KMS-11 (cell line): ENCODE results near the gene ZNF106.

ENCODE experiments used
- H2AFZ ChIP-seq: fragments of 200-600 bp; sonication (generic); 2 replicates; pipeline ENCODE4 v1.6.1; 2016; ENCODE audit warnings: antibody characterized with exemption, mixed run types, low read depth
- H3K27ac ChIP-seq: fragments of 200-600 bp; sonication (generic); 2 replicates; pipeline ENCODE4 v1.6.1; 2016; ENCODE audit warnings: mild to moderate bottlenecking, mixed run types
- H3K27me3 ChIP-seq: fragments of 200-600 bp; sonication (generic); 2 replicates; pipeline ENCODE4 v1.6.1; 2017; ENCODE audit warnings: mild to moderate bottlenecking, low read depth, mixed run types, moderate library complexity; ENCODE audit not compliant: insufficient read depth
- H3K36me3 ChIP-seq: fragments of 200-600 bp; sonication (generic); 2 replicates; pipeline ENCODE4 v1.6.1; 2017; ENCODE audit warnings: mild to moderate bottlenecking, mixed run types; ENCODE audit not compliant: insufficient read depth
- H3K4me1 ChIP-seq: fragments of 200-600 bp; sonication (generic); 2 replicates; pipeline ENCODE4 v1.6.1; 2016; ENCODE audit warnings: mild to moderate bottlenecking, low read depth, mixed run types; ENCODE audit not compliant: poor library complexity, severe bottlenecking
- H3K4me2 ChIP-seq: fragments of 200-600 bp; sonication (generic); 2 replicates; pipeline ENCODE4 v1.7.0; 2016; ENCODE audit warnings: mild to moderate bottlenecking, mixed run types
- H3K4me3 ChIP-seq: fragments of 200-600 bp; sonication (generic); IDR thresholded peaks from 2 replicates; pipeline ENCODE4 v1.6.1; 2017; ENCODE audit warnings: low read depth, low read length, mixed read lengths; ENCODE audit not compliant: insufficient read depth
- H3K79me2 ChIP-seq: fragments of 200-600 bp; sonication (generic); 2 replicates; pipeline ENCODE4 v1.6.1; 2016; ENCODE audit warnings: low read depth, mixed run types; ENCODE audit not compliant: insufficient read depth
- H3K9ac ChIP-seq: fragments of 200-600 bp; sonication (generic); 2 replicates; pipeline ENCODE4 v1.6.1; 2016; ENCODE audit warnings: mild to moderate bottlenecking, mixed run types
- H4K20me1 ChIP-seq: fragments of 200-600 bp; sonication (generic); 2 replicates; pipeline ENCODE4 v1.6.1; 2016; ENCODE audit warnings: mild to moderate bottlenecking, mixed run types; ENCODE audit not compliant: insufficient read depth
- CTCF ChIP-seq: fragments of 200-600 bp; sonication (generic); conservative IDR thresholded peaks from 2 replicates; pipeline ENCODE4 v1.6.1; 2017; ENCODE audit warnings: low read depth, mild to moderate bottlenecking, antibody characterized with exemption, low read length, moderate library complexity, mixed read lengths

ZNF106 gene

GRCh38 chr15:42457445-42458442 is 33.2 kb downstream of the ZNF106 start:
- Histone ChIP-seq H3K4me1 (peaks cover 10% of the 10 kb centered on the region), H3K9ac (no peak overlapping the region), H3K27me3 (no peaks in the 10 kb centered on the region), H4K20me1 (no peaks in the 10 kb centered on the region), H2AFZ (no peak overlapping the region), H3K4me2 (no peak overlapping the region), H3K36me3 (no peaks in the 10 kb centered on the region), H3K79me2 (no peaks in the 10 kb centered on the region), H3K27ac (no peak overlapping the region; the same call in 1 of the 2 replicates), H3K4me3 (no peak overlapping the region)
- TF ChIP-seq CTCF, result no peak

GRCh38 chr15:42456971-42457370 is 34.0 kb downstream of the ZNF106 start:
- TF ChIP-seq CTCF, result no peak
- no peaks in the 10 kb centered on the region for H4K20me1 ChIP-seq
- H3K79me2 ChIP-seq, result no peaks in the 10 kb centered on the region
- H3K4me3 ChIP-seq, result no peak overlapping the region
- no peak overlapping the region for H3K4me2 ChIP-seq
- H2AFZ ChIP-seq, result no peak overlapping the region
- no peak overlapping the region for H3K27ac ChIP-seq
- H3K27me3 ChIP-seq, result no peaks in the 10 kb centered on the region
- H3K9ac ChIP-seq, result no peak overlapping the region
- H3K36me3 ChIP-seq, result no peaks in the 10 kb centered on the region
- H3K4me1 ChIP-seq, result peaks cover 10% of the 10 kb centered on the region

GRCh38 chr15:42456531-42456930 is 34.4 kb downstream of the ZNF106 start:
- no peak overlapping the region for H3K9ac ChIP-seq
- H3K4me2 ChIP-seq, result no peak overlapping the region

GRCh38 chr15:42453826-42454225 is 37.1 kb downstream of the ZNF106 start:
- TF ChIP-seq CTCF, result no peak
- Histone ChIP-seq H3K9ac (no peak overlapping the region), H2AFZ (no peak overlapping the region), H4K20me1 (no peaks in the 10 kb centered on the region), H3K27me3 (no peaks in the 10 kb centered on the region), H3K4me1 (peaks cover 10% of the 10 kb centered on the region), H3K79me2 (no peaks in the 10 kb centered on the region), H3K36me3 (no peaks in the 10 kb centered on the region), H3K27ac (no peak overlapping the region), H3K4me2 (no peak overlapping the region), H3K4me3 (no peak overlapping the region)

More at GRCh38 chr15:42456531-42456930, 34.4 kb downstream of the ZNF106 start:
- no peaks in the 10 kb centered on the region for H3K36me3 ChIP-seq
- H3K27ac ChIP-seq, result no peak overlapping the region
- peaks cover 10% of the 10 kb centered on the region for H3K4me1 ChIP-seq
- H3K27me3 ChIP-seq, result no peaks in the 10 kb centered on the region
- H2AFZ ChIP-seq, result no peak overlapping the region
- H3K4me3 ChIP-seq, result no peak overlapping the region
- no peak for TF ChIP-seq CTCF
- no peaks in the 10 kb centered on the region for H4K20me1 ChIP-seq
- no peaks in the 10 kb centered on the region for H3K79me2 ChIP-seq
